ENCODE results near the gene MMP24.

- TF ChIP-seq CTCF (IDR thresholded peaks at IDR 0.05; ENCODE audit: low read depth, low read length, poor library complexity, severe bottlenecking): no peak
- no peak for TF ChIP-seq EZH2phosphoT487 (IDR thresholded peaks at IDR 0.05; ENCODE audit: borderline replicate concordance, low read length)
Observed at GRCh38 chr20:35300469-35301262, 74.2 kb downstream of the MMP24 start.

Data from DOHH2 (cell line).